GM12874 (cell line): ENCODE results near the gene MLXIP.

Source experiments
- CTCF ChIP-seq: IDR thresholded peaks from 2 replicates; pipeline ENCODE4 v1.5.1; 2011; ENCODE audit warnings: low read depth, mild to moderate bottlenecking, control low read depth, low read length, moderate library complexity; ENCODE audit not compliant: insufficient read depth

Gene MLXIP

GRCh38 chr12:122126713-122127597 is 48.4 kb downstream of the MLXIP start:
- no peak for TF ChIP-seq CTCF

- TF ChIP-seq CTCF, result no peak
Observed at GRCh38 chr12:122127839-122128238, 49.3 kb downstream of the MLXIP start.

- no peak for TF ChIP-seq CTCF
Observed at GRCh38 chr12:122128481-122128880, 49.9 kb downstream of the MLXIP start.

GRCh38 chr12:122129131-122129530 is 50.6 kb downstream of the MLXIP start:
- no peak for TF ChIP-seq CTCF

- no peak for TF ChIP-seq CTCF
Observed at GRCh38 chr12:122130150-122130549, 51.6 kb downstream of the MLXIP start.

- no peak for TF ChIP-seq CTCF
Observed at GRCh38 chr12:122133192-122133950, 54.8 kb downstream of the MLXIP start.

GRCh38 chr12:122135437-122136031 is 57.0 kb downstream of the MLXIP start:
- no peak for TF ChIP-seq CTCF
